H1 (cell line): ENCODE data around the gene PHKA2.
A peak's percentile ranks its signal among the peaks of the same experiment; 100 is the strongest.

ENCODE experiments used
- ATF2 ChIP-seq: IDR thresholded peaks from 2 replicates; pipeline ENCODE4 v1.6.1; 2012; ENCODE audit warnings: low read length, inconsistent platforms
- JUND ChIP-seq: IDR thresholded peaks from 2 replicates; pipeline ENCODE4 v1.6.1; 2011; ENCODE audit warnings: mild to moderate bottlenecking, improper control_type of control experiment, low read length
- KDM1A ChIP-seq: fragments of 200-600, 300-600 bp; sonication (generic); IDR thresholded peaks from 2 replicates; pipeline ENCODE4 v1.7.1; 2016; ENCODE audit warnings: mild to moderate bottlenecking, low read length, borderline replicate concordance
- POLR2A ChIP-seq, 2 experiments: IDR thresholded peaks; 1 replicate in 1 of 2; 2 replicates in 1 of 2; pipeline ENCODE4 v1.6.1; 2011; ENCODE audit warnings: low read depth in 2 of 2, low read length in 2 of 2, mild to moderate bottlenecking in 2 of 2; ENCODE audit errors: control extremely low read depth in 1 of 2
- POLR2AphosphoS5 ChIP-seq: IDR thresholded peaks from 2 replicates; pipeline ENCODE4 v1.6.1; 2011; ENCODE audit warnings: low read depth, low read length
- RFX5 ChIP-seq: IDR thresholded peaks from 2 replicates; pipeline ENCODE4 v1.6.1; 2011; ENCODE audit warnings: low read depth, low read length, improper control_type of control experiment, borderline replicate concordance
- SP2 ChIP-seq: IDR thresholded peaks from 2 replicates; pipeline ENCODE4 v1.6.1; 2012; ENCODE audit warnings: mild to moderate bottlenecking, low read length, inconsistent platforms
- ZNF274 ChIP-seq: IDR thresholded peaks from 2 replicates; pipeline ENCODE4 v1.7.0; 2012; ENCODE audit warnings: low read length, borderline replicate concordance; ENCODE audit errors: extremely low read depth
- TF ChIP-seq, protein P1 (sequence below), 3 experiments: IDR thresholded peaks; 1 replicate in 2 of 3; 2 replicates in 1 of 3; pipeline versions ENCODE4 v1.5.1 to v1.6.1; 2011; ENCODE audit warnings: low read length in 3 of 3, mild to moderate bottlenecking in 3 of 3, inconsistent platforms in 2 of 3, low read depth in 1 of 3, moderate library complexity in 1 of 3; ENCODE audit not compliant: insufficient read depth in 1 of 3; ENCODE audit errors: control extremely low read depth in 1 of 3

GRCh38 chrX:18931972-18932371, 51.9 kb downstream of the PHKA2 start:
- no peak for TF ChIP-seq KDM1A
- no peak for TF ChIP-seq ATF2
- TF ChIP-seq ZNF274: no peak
- TF ChIP-seq POLR2A (IDR thresholded peaks at IDR 0.05; ENCODE audit: control extremely low read depth in 1 of 2, low read depth in 2 of 2, low read length in 2 of 2): no peak
- TF ChIP-seq POLR2AphosphoS5: no peak
- TF ChIP-seq JUND: no peak
- TF ChIP-seq, protein P1, sequence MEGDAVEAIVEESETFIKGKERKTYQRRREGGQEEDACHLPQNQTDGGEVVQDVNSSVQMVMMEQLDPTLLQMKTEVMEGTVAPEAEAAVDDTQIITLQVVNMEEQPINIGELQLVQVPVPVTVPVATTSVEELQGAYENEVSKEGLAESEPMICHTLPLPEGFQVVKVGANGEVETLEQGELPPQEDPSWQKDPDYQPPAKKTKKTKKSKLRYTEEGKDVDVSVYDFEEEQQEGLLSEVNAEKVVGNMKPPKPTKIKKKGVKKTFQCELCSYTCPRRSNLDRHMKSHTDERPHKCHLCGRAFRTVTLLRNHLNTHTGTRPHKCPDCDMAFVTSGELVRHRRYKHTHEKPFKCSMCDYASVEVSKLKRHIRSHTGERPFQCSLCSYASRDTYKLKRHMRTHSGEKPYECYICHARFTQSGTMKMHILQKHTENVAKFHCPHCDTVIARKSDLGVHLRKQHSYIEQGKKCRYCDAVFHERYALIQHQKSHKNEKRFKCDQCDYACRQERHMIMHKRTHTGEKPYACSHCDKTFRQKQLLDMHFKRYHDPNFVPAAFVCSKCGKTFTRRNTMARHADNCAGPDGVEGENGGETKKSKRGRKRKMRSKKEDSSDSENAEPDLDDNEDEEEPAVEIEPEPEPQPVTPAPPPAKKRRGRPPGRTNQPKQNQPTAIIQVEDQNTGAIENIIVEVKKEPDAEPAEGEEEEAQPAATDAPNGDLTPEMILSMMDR (IDR thresholded peaks at IDR 0.05; ENCODE audit: control extremely low read depth in 1 of 3, insufficient read depth in 1 of 3, low read depth in 1 of 3, low read length in 3 of 3): peak in 2 of 3 experiments; percentile 57 to 63; a peak in 3 of 4 replicates
- no peak for TF ChIP-seq SP2
- TF ChIP-seq RFX5: no peak
